GM13976 (cell line): ENCODE measurements around the gene PTPRG.

Experiments
- DNase-seq: peaks from one replicate; pipeline ENCODE4 v3.0.0; 2012; ENCODE audit warnings: low spot score
- in situ Hi-C: fragments of 300-500 bp; cut with MboI; formaldehyde crosslinking; loops from one replicate; pipeline ENCODE4 v1.12.0; 2022; ENCODE audit warnings: low sequenced_read_pairs, mixed read lengths, inconsistent platforms; ENCODE audit not compliant: unreplicated experiment
- TF ChIP-seq, protein P1 (sequence below): IDR thresholded peaks from 2 replicates; pipeline ENCODE4 v1.5.1; 2012; ENCODE audit warnings: borderline replicate concordance, mild to moderate bottlenecking; ENCODE audit not compliant: insufficient read depth; ENCODE audit errors: extremely low read depth, missing control alignments, control extremely low read depth

PTPRG gene

DNA sequence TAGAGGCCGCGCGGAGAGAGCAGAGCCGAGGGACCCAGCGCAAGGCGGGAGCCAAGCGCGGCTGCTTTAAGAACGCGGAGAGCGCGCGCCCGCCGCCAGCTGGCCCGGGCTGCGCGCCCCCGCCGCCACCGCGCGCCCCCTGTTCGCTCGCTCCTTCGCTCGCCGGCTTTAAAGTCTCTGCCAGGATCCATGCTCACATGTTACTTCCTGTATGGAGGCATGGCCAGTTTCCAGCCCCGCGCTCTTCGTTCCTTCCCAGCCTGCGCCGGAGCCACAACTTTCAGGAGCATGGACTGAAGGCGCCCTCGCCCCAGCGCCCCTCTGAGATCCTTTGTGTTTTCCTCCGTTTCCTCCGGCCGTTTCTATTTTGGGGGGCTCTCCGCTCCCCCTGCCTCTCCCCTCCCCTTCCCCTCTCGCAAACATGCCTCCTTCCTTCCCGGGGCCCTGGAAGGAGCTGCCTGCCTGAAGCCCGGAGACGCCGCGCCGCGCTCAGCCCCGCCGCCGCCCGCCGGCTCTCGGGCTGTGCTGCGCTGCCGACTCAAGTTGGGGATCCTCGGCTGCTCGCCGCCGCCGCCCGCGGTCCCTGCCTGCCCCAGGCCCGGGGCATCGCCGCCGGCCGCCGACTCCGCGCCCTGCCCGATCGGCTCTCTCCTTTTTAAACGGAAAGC is at the start of gene PTPRG:
Gene PTPRG (plus strand): TSS at position 198 of the 668 bp plus-strand sequence. CDS start 717 bp downstream, outside the sequence.
- peak; percentile 74 for DNase-seq
- TF ChIP-seq, protein P1, sequence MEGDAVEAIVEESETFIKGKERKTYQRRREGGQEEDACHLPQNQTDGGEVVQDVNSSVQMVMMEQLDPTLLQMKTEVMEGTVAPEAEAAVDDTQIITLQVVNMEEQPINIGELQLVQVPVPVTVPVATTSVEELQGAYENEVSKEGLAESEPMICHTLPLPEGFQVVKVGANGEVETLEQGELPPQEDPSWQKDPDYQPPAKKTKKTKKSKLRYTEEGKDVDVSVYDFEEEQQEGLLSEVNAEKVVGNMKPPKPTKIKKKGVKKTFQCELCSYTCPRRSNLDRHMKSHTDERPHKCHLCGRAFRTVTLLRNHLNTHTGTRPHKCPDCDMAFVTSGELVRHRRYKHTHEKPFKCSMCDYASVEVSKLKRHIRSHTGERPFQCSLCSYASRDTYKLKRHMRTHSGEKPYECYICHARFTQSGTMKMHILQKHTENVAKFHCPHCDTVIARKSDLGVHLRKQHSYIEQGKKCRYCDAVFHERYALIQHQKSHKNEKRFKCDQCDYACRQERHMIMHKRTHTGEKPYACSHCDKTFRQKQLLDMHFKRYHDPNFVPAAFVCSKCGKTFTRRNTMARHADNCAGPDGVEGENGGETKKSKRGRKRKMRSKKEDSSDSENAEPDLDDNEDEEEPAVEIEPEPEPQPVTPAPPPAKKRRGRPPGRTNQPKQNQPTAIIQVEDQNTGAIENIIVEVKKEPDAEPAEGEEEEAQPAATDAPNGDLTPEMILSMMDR, result no peak
- in situ Hi-C loops, result no loop called here

DNA sequence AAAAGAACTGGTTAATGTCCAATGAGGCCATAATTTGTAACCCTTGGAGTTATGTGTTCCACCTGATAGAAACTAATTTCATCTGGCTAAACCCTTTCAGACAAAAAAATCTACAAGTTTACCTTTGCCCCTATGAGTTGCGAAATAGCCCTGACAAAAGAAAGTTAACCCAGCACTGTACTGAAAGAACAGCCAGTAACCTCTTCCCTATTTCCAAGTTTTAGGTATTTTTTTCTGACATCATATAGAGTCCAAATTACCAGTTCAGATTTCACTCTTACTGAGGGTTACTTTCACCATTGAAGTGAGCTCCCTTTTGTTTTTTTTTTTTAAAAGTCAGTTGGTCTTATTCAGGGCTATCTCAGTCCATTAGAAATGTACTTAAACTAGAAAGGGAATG is 42.8 kb upstream of the PTPRG start:
- TF ChIP-seq, protein P1, result no peak
- in situ Hi-C loops, result no loop called here
- no peak for DNase-seq

DNA sequence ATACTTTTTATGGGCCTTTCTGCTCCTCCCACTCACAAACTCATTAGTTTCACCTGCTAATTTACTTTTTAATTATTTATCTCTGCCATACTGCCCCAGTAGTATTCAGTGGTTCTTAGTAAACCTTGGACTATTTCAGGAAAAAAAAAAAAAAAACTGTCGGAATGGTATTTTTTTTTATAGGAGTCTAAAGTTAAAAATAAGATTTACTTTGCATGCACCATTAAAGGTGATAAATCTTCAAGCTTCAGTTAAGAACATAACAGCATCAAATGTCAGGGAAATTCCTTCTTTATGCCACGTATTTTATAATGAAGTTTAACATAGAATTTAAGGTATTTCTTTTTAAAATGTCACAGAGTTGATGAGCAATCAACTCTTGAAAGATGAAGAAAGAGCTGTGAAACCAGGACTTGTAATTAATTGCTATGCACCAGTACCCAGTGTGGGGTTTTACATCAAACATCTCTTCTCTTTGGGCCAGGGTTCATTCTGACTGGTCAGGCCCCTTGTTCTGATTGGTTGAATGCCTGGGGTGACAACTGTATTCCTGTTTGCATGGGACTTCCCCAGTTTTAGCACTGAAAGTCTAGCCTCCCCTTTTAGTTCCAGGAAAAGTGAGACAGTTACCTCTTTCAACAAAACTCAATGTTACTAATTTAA is 40.3 kb upstream of the PTPRG start:
- in situ Hi-C loops, result no loop called here
- DNase-seq, result peak; percentile 70
- TF ChIP-seq, protein P1, result no peak

DNA sequence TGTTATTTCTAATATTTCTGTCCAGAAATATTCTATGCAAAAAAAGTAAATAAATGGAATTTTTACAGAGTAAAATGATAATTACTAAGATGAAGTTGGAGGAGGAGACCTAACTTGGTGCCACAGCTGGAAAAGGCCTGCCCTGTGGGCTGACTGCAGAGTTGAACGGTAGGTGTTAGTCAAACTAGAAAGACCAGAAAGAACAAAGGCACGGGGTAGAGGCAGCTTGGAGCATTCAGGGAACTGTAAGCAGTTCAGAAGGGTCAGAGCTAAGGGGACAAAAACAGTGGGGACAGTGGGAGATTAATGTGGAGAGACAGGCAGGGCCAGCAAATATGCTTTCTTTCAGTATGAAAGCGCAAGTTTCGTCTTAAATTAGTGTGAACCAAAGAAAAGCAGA is 39.3 kb upstream of the PTPRG start:
- TF ChIP-seq, protein P1, result no peak
- DNase-seq, result no peak
- in situ Hi-C loops, result no loop called here

DNA sequence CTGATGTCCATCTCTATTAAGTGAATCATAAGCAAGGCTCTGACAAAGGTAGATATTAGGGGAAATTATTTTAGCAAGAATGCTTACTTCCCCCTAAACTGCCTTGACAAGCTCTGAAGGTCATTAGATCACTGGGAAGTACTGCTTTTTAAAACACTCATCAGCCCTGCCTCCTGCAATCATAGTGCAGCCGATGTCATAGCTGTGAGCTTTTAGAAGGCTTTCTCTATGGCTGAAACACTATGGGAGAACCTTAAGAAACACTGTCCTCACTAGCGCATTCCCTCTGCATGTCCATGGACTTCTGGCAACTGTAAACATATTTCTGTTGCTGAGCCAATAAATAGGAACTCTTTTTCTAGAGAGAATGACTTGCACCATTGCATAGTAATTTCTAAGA is 38.7 kb upstream of the PTPRG start:
- TF ChIP-seq, protein P1, result no peak
- no peak for DNase-seq
- in situ Hi-C loops, result no loop called here

DNA sequence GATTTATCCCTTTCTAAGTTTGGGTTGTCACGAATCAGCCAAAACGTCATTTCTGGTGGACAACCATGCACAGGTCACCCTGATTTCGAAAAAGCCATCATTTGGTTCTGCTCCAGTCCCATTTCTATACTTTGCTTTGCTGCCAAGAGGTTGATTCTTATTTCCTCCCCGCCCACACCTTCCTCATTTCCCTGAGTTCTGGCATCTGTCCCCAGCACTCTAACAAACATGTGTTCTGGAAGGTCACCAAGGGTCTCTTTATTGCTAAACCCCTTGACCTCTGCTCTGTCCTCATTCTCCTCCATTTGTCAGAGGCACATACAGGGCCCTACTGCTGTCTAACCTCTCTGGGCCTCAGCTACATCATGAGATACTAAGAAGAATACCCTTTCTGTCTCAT is 36.4 kb upstream of the PTPRG start:
- no peak for DNase-seq
- TF ChIP-seq, protein P1, result no peak
- in situ Hi-C loops, result no loop called here

DNA sequence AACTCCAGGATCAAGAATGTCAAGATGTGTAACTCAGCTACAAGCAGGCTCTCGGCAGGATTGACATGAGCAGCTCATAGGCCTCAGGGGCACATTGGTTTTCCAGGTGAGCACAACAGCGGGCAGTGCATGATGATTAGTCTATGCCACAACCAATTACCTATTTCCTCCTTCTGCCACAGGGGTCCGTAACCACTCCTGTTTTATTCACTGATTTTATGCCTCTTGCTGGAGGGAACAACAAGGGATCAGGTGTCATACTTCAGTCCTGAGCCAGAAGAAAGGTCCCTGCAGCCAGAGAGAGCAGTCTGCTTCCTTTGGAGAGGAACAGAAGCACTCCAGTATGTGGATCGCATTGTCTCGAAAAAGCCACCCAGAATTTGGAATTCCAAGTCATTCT is 35.1 kb upstream of the PTPRG start:
- TF ChIP-seq, protein P1, result no peak
- DNase-seq, result no peak
- in situ Hi-C loops, result no loop called here
